DLD1 (cell line): ENCODE data around the gene TRAFD1.

Experiments
- in situ Hi-C: cut with HindIII; loops from 2 replicates; pipeline ENCODE4 v1.10.0; 2017; ENCODE audit warnings: low sequenced_read_pairs

Gene TRAFD1

DNA sequence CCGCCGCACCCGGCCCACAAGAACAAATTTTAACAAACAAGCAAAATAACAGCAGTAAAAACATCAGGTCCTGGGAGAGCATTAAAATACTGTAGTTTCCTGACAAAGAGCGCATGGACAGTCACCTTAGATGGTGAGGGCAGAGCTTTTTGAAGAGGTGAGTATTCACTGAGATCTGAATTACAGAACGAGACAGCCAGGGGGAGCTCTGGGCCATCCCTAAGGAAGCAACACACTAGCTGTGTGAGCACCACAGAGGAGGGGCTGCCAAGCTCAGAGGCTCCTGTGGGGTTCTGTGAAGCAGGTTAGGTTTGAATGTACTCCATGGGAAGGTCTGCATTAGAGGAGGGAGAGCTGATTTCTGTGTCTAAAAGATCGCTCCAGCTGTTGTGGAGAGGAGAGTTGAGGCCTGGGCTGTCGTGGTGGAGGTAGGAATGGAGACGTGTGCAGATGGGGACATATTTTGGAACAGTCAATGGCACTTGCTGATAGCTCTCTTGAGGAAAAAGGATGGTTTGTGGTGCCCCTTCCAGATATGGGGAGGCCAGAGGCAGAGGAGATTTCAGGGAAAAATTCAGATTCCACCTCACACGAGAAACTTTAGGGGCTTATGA lies 72.9 kb downstream of the TRAFD1 start:
- in situ Hi-C loops, result no loop called here

DNA sequence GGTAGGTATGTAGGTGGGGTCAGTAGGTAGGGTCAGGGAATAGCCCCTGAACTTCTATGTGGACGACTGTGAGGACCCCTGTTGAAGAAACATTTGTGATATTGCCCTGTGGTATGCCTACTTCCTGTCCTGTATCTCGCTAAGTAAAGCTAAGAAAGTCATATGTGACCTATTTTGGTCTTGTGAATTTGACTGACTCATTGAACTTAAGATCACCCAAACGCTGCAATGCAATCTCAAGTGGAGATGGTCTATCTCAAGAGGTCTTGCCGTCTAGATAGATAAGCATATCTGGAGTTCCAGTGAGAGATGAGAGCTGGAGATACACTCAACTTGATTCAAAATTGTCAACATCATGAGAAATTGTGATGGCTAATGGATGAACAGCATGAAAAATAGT lies 73.8 kb downstream of the TRAFD1 start:
- in situ Hi-C loops, result no loop called here
